H1 (cell line): Measurements from ENCODE around the gene RTKN. TPM values are rescaled to one million over a fixed set of nuclear protein-coding genes. Genes with fewer than 3 reads are reported as not detected.

Source experiments
- polyA plus RNA-seq, 7 experiments: library from polyadenylated mRNA; depleted of rRNA in 3 of 7; stranded (reverse) in 5 of 7; unstranded in 2 of 7; fragments of >200 nt in 5 of 7; fragments of 200-250 nt in 2 of 7; gene quantifications; 1 replicate in 5 of 7; 2 replicates in 1 of 7; 4 replicates in 1 of 7; pipeline versions ENCODE4 v1.2.1 to v1.2.3, GENCODE V29; 2011 to 2013; ENCODE audit warnings: missing spikeins in 2 of 7, mixed read lengths in 2 of 7
- total RNA-seq: library from RNA; stranded (reverse); fragmentation: NEBNext Ultra II Directional; extraction: Animal tissue kit (Norgen Biotek cat#: 25700); gene quantifications from 2 replicates; pipeline ENCODE4 v1.2.1, GENCODE V29; 2021
- TF ChIP-seq, protein P1 (sequence below): IDR thresholded peaks from 2 replicates; pipeline ENCODE4 v1.6.1; 2012; ENCODE audit warnings: inconsistent platforms

The RTKN gene
- total and polyA plus RNA-seq, 2 of the 8 experiments (the other 6 are each of a cell fraction or from before 2014, with no cell fraction given): 40.2 to 54.1 TPM

DNA sequence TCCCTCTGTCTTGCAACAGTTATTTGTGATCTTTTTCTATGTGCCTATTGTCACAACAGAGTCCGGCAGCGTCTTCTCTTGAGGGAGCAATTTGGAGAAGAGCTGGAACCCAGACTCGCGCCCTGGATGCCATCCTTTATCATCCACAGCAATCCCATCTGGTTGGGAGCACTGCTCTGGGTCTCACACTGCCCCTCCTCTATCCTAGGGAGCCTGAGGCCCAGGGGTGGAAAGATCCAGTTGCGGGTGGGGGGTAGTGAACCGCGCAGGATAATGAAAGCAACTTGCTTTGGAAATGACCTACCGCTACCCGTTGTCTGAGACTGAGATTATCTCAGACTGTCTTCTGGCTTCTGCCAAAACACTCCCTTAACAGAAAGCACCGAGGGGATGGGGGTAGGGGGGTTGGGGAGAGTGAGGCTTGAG lies 17.2 kb upstream of the RTKN start (continued):
- TF ChIP-seq, protein P1, sequence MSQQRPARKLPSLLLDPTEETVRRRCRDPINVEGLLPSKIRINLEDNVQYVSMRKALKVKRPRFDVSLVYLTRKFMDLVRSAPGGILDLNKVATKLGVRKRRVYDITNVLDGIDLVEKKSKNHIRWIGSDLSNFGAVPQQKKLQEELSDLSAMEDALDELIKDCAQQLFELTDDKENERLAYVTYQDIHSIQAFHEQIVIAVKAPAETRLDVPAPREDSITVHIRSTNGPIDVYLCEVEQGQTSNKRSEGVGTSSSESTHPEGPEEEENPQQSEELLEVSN: no peak
